ENCODE measurements around the gene SLC12A1. TPM values are rescaled to one million over a fixed set of nuclear protein-coding genes. Genes with fewer than 3 reads are reported as not detected.

SLC12A1 gene
- total RNA-seq, 1 donor from 2014 or later: not detected

DNA sequence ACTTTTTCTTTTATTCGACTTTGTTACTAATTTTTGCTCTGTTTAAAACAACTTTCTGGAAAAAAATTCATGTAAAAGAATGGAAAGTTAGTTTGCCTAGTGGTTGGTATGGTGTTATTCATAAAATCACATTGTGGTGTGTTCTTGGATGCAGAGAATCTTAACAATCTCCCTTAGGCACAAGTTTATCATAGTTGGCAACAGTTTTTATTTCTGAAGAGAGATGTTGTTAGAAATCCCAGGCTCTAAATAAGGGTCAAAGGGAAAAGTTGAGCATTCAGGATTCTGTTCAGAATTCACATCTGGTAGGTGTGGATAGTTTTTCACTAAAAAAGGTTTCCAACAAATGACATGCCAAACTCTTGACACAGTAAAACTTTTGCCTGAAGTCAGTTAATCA lies 131.5 kb downstream of the SLC12A1 start:
- Histone ChIP-seq H2AFZ (ENCODE audit: low read depth, low read length) (no peak overlapping the region), H3K9me3 (ENCODE audit: insufficient read depth, low read depth, low read length) (no peaks in the 10 kb centered on the region), H3K9ac (ENCODE audit: low read length) (no peak overlapping the region), H3K36me3 (ENCODE audit: insufficient read depth, low read length) (peaks cover 1% of the 10 kb centered on the region), H3K4me1 (ENCODE audit: insufficient read depth, low read length) (peaks cover 1% of the 10 kb centered on the region), H4K20me1 (ENCODE audit: insufficient read depth, low read length) (peaks cover 4% of the 10 kb centered on the region), H3K27me3 (ENCODE audit: insufficient read depth, low read length) (no peaks in the 10 kb centered on the region), H3K79me2 (ENCODE audit: insufficient read depth, low read length) (no peaks in the 10 kb centered on the region), H3K4me2 (ENCODE audit: low read length) (no peak overlapping the region), H3K4me3 (ENCODE audit: insufficient read depth, low read depth, low read length) (no peak overlapping the region), H3K27ac (ENCODE audit: low read depth, low read length) (no peak overlapping the region)
- H3K9me3 Mint-ChIP-seq (ENCODE audit: unreplicated experiment): no peaks in the 10 kb centered on the region
- TF ChIP-seq, protein P1, sequence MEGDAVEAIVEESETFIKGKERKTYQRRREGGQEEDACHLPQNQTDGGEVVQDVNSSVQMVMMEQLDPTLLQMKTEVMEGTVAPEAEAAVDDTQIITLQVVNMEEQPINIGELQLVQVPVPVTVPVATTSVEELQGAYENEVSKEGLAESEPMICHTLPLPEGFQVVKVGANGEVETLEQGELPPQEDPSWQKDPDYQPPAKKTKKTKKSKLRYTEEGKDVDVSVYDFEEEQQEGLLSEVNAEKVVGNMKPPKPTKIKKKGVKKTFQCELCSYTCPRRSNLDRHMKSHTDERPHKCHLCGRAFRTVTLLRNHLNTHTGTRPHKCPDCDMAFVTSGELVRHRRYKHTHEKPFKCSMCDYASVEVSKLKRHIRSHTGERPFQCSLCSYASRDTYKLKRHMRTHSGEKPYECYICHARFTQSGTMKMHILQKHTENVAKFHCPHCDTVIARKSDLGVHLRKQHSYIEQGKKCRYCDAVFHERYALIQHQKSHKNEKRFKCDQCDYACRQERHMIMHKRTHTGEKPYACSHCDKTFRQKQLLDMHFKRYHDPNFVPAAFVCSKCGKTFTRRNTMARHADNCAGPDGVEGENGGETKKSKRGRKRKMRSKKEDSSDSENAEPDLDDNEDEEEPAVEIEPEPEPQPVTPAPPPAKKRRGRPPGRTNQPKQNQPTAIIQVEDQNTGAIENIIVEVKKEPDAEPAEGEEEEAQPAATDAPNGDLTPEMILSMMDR (IDR thresholded peaks at IDR 0.05; ENCODE audit: insufficient read depth, low read depth, low read length): no peak
- no peak for TF ChIP-seq EZH2 (IDR thresholded peaks at IDR 0.05; ENCODE audit: insufficient read depth, low read length)
- DNase-seq (ENCODE audit: low read depth): no peak
- H3K4me3 Mint-ChIP-seq (ENCODE audit: unreplicated experiment): no peak overlapping the region
- H3K4me1 Mint-ChIP-seq (ENCODE audit: low read depth, unreplicated experiment): no peaks in the 10 kb centered on the region
- no peaks in the 10 kb centered on the region for H3K36me3 Mint-ChIP-seq (ENCODE audit: low read depth, unreplicated experiment)
- H3K27ac Mint-ChIP-seq (ENCODE audit: unreplicated experiment): no peak overlapping the region
- H3K27me3 Mint-ChIP-seq (ENCODE audit: low read depth, unreplicated experiment): no peaks in the 10 kb centered on the region
- no peak for FAIRE-seq

DNA sequence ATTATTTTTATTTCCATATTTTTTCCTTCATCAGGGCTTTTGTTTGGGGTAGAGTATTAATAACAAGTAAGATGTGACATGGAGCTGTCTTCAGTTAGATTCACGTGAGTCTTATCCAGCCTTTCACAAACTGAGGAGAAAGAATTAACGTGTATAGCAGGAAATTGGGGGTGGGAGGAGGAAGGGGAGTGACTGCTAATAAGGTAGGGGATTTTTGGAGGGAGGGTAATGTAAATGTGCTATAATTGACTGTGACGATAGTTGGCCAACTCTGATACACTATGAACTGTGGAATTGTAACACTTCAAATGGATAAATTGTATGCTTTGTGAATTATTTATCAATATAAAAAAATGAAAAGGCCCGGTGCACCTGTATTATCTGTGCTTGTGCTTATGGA lies 134.0 kb downstream of the SLC12A1 start:
- Mint-ChIP-seq H3K4me1 (ENCODE audit: low read depth, unreplicated experiment) (no peaks in the 10 kb centered on the region), H3K27ac (ENCODE audit: unreplicated experiment) (no peak overlapping the region), H3K36me3 (ENCODE audit: low read depth, unreplicated experiment) (no peaks in the 10 kb centered on the region), H3K9me3 (ENCODE audit: unreplicated experiment) (no peaks in the 10 kb centered on the region), H3K4me3 (ENCODE audit: unreplicated experiment) (no peak overlapping the region), H3K27me3 (ENCODE audit: low read depth, unreplicated experiment) (no peaks in the 10 kb centered on the region)
- Histone ChIP-seq H3K4me2 (ENCODE audit: low read length) (no peak overlapping the region), H3K27me3 (ENCODE audit: insufficient read depth, low read length) (no peaks in the 10 kb centered on the region), H3K79me2 (ENCODE audit: insufficient read depth, low read length) (no peaks in the 10 kb centered on the region), H2AFZ (ENCODE audit: low read depth, low read length) (no peak overlapping the region), H4K20me1 (ENCODE audit: insufficient read depth, low read length) (no peaks in the 10 kb centered on the region), H3K9me3 (ENCODE audit: insufficient read depth, low read depth, low read length) (no peaks in the 10 kb centered on the region), H3K4me3 (ENCODE audit: insufficient read depth, low read depth, low read length) (no peak overlapping the region), H3K4me1 (ENCODE audit: insufficient read depth, low read length) (no peaks in the 10 kb centered on the region), H3K9ac (ENCODE audit: low read length) (no peak overlapping the region), H3K27ac (ENCODE audit: low read depth, low read length) (no peak overlapping the region), H3K36me3 (ENCODE audit: insufficient read depth, low read length) (peaks cover 5% of the 10 kb centered on the region)
- FAIRE-seq (no peak), DNase-seq (ENCODE audit: low read depth) (no peak)
- TF ChIP-seq EZH2 (IDR thresholded peaks at IDR 0.05; ENCODE audit: insufficient read depth, low read length): no peak
- TF ChIP-seq, protein P1 (IDR thresholded peaks at IDR 0.05; ENCODE audit: insufficient read depth, low read depth, low read length): no peak

DNA sequence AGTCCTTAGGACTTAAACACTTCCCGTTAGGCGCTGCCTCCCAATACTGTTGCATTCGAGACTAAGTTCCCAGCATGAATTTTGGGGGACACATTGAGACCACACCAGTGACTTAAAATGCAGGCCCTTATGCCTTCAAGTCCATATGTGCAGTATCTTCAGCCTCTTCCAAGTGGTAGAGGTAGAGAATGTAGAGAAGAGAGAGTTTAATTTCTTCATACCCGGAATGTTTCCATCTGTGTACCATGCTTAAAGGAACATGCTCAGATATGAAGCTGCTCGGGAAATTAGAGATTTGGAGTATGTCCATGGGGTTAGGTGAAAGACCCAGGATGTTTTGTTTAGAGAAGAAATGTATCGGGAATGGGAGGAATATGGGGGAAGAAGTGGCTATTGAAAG lies 137.8 kb downstream of the SLC12A1 start:
- FAIRE-seq (no peak), DNase-seq (ENCODE audit: low read depth) (no peak)
- no peak overlapping the region for H3K4me3 Mint-ChIP-seq (ENCODE audit: unreplicated experiment)
- Histone ChIP-seq H3K4me2 (ENCODE audit: low read length) (no peak overlapping the region), H3K79me2 (ENCODE audit: insufficient read depth, low read length) (no peaks in the 10 kb centered on the region), H3K27ac (ENCODE audit: low read depth, low read length) (no peak overlapping the region), H3K9ac (ENCODE audit: low read length) (no peak overlapping the region), H3K9me3 (ENCODE audit: insufficient read depth, low read depth, low read length) (no peaks in the 10 kb centered on the region), H3K4me3 (ENCODE audit: insufficient read depth, low read depth, low read length) (no peak overlapping the region), H3K27me3 (ENCODE audit: insufficient read depth, low read length) (no peaks in the 10 kb centered on the region), H4K20me1 (ENCODE audit: insufficient read depth, low read length) (no peaks in the 10 kb centered on the region), H2AFZ (ENCODE audit: low read depth, low read length) (no peak overlapping the region), H3K36me3 (ENCODE audit: insufficient read depth, low read length) (peaks cover 5% of the 10 kb centered on the region), H3K4me1 (ENCODE audit: insufficient read depth, low read length) (no peaks in the 10 kb centered on the region)
- TF ChIP-seq, protein P1 (IDR thresholded peaks at IDR 0.05; ENCODE audit: insufficient read depth, low read depth, low read length): no peak
- TF ChIP-seq EZH2 (IDR thresholded peaks at IDR 0.05; ENCODE audit: insufficient read depth, low read length): no peak
- no peaks in the 10 kb centered on the region for H3K4me1 Mint-ChIP-seq (ENCODE audit: low read depth, unreplicated experiment)
- no peak overlapping the region for H3K27ac Mint-ChIP-seq (ENCODE audit: unreplicated experiment)
- H3K9me3 Mint-ChIP-seq (ENCODE audit: unreplicated experiment): no peaks in the 10 kb centered on the region
- H3K27me3 Mint-ChIP-seq (ENCODE audit: low read depth, unreplicated experiment): no peaks in the 10 kb centered on the region
- no peaks in the 10 kb centered on the region for H3K36me3 Mint-ChIP-seq (ENCODE audit: low read depth, unreplicated experiment)

Measured in astrocyte (in vitro differentiated cells and primary cell).